Activated B cell treated with CpG ODN at 0.5 μM for 24 hours (primary cell): ENCODE data around the gene SLC12A7. TPM values are rescaled to one million over a fixed set of nuclear protein-coding genes. Genes with fewer than 3 reads are reported as not detected.

Experiments
- ATAC-seq: fragments of 200-7000 bp; cut with Tn5 transposase; one replicate; pipeline ENCODE4 v1.10.0; 2021; ENCODE audit warnings: low read depth, mild to moderate bottlenecking, moderate library complexity
- CTCF ChIA-PET: fragments of 350-600 bp; sonication (Branson Sonifier 250); formaldehyde crosslinking; loops from one replicate; lab custom pipeline; 2021; ENCODE audit warnings: antibody characterized with exemption; lab: Charles Lee
- POLR2A ChIA-PET: fragments of 350-600 bp; sonication (Branson Sonifier 250); formaldehyde crosslinking; loops from one replicate; lab custom pipeline; 2021; ENCODE audit warnings: antibody characterized with exemption; lab: Charles Lee
- DNase-seq: peaks from one replicate; pipeline ENCODE4 v3.0.0; 2022
- H3K27ac Mint-ChIP-seq: one replicate; pipeline ENCODE4 v1.8.0; 2020; ENCODE audit warnings: mixed read lengths
- H3K27me3 Mint-ChIP-seq: one replicate; pipeline ENCODE4 v1.8.0; 2021; ENCODE audit warnings: mixed read lengths
- H3K36me3 Mint-ChIP-seq: one replicate; pipeline ENCODE4 v1.8.0; 2021; ENCODE audit warnings: low read depth, mixed read lengths
- H3K4me1 Mint-ChIP-seq: one replicate; pipeline ENCODE4 v1.8.0; 2021; ENCODE audit warnings: mixed read lengths
- H3K4me3 Mint-ChIP-seq: one replicate; pipeline ENCODE4 v1.8.0; 2020; ENCODE audit warnings: mild to moderate bottlenecking, mixed read lengths
- H3K9me3 Mint-ChIP-seq: one replicate; pipeline ENCODE4 v1.8.0; 2020; ENCODE audit warnings: mixed read lengths
- CTCF ChIP-seq: fragments of 200-600 bp; IDR thresholded peaks from one replicate; pipeline ENCODE4 v1.8.0; 2022; ENCODE audit warnings: antibody characterized with exemption, mild to moderate bottlenecking
- intact Hi-C: fragments of 100-400 bp; cut with micrococcal nuclease; formaldehyde crosslinking; loops from one replicate; pipeline ENCODE4 v1.15.1; 2024
- total RNA-seq: library from RNA; stranded (reverse); gene quantifications from 2 replicates; pipeline ENCODE4 v1.2.3, GENCODE V29; 2022

Gene SLC12A7
- total RNA-seq, 1 donor from 2014 or later, result 23.3 TPM

DNA sequence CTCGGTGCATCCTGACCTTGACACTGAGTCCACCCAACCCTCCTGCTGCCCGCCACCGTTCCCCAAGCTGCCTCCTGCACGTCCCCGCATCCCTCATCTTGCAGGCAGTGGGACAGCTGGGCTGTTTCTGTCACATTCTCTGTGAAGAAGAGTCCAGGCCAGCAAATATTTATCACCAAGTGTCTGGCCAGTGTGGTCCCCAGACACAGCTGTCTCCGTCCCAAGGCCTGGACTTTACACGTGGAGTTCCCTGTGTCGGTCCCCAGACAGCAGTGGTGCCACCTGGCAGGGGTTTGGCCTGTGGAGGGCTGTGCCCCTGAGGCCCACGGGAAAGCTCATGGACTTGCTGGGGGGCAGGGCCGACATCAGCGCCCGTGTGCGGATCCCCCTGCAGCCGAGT, 9.2 kb upstream of the SLC12A7 start:
- intact Hi-C loops, result no loop called here
- Mint-ChIP-seq H3K27me3 (peaks cover 1% of the 10 kb centered on the region), H3K36me3 (no peaks in the 10 kb centered on the region), H3K4me1 (no peaks in the 10 kb centered on the region), H3K4me3 (no peak overlapping the region), H3K9me3 (peaks cover 2% of the 10 kb centered on the region), H3K27ac (no peak overlapping the region)
- no peak for DNase-seq
- CTCF ChIA-PET, result no interaction called here
- no peak for ATAC-seq
- POLR2A ChIA-PET, result no interaction called here
- no peak for TF ChIP-seq CTCF

DNA sequence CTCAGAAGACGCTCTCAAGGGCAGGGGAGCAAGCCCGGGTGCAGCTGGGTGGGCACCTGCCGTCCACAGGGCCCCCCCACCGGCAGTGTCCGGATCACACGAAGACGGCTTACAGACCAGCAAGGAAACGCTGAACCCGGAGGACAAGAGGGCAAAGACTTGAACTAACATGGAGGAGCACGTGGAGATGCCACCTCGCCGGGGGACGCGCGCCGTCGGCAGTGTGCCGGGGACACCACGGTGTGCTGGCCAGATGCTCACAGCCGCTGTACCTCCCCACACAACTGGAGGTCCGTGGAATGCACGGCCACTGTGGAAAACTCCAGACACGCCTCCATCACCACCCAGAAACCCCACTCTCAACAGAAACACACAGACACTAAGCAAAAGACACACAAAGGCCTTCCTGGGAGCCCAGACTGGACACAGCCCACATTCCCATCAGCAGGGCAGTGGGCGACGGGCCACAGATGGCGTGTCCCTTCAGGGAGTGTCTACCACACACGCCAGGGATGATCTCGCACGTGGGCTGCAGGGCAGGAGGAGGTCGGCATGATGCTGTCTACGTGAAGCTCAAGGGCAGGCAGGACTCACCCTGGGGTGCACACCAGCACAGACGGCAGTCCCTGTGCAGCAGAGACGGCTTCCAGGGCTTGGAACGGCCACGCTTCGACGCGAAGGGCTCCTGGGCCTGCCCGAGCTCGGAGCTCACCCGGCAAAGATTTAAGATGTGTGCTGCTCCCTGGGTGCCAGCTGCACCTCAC, 8.6 kb upstream of the SLC12A7 start:
- no peak for DNase-seq
- TF ChIP-seq CTCF, result no peak
- intact Hi-C loops, result no loop called here
- Mint-ChIP-seq H3K27ac (no peak overlapping the region), H3K36me3 (no peaks in the 10 kb centered on the region), H3K27me3 (peaks cover 1% of the 10 kb centered on the region), H3K4me3 (no peak overlapping the region), H3K4me1 (no peaks in the 10 kb centered on the region), H3K9me3 (peaks cover 2% of the 10 kb centered on the region)
- CTCF ChIA-PET, result no interaction called here
- no peak for ATAC-seq
- POLR2A ChIA-PET, result no interaction called here

GRCh38 chr5:1119312-1119831, 7.5 kb upstream of the SLC12A7 start:
- intact Hi-C loops, result no loop called here
- Mint-ChIP-seq H3K36me3 (no peaks in the 10 kb centered on the region), H3K27me3 (peaks cover 1% of the 10 kb centered on the region), H3K4me1 (no peaks in the 10 kb centered on the region), H3K4me3 (no peak overlapping the region), H3K9me3 (no peaks in the 10 kb centered on the region), H3K27ac (no peak overlapping the region)
- POLR2A ChIA-PET, result no interaction called here
- DNase-seq (no peak), ATAC-seq (no peak)
- no peak for TF ChIP-seq CTCF
- CTCF ChIA-PET, result no interaction called here

GRCh38 chr5:1118738-1119137, 6.9 kb upstream of the SLC12A7 start:
- ATAC-seq, result no peak
- ChIA-PET CTCF (no interaction called here), POLR2A (no interaction called here)
- no peak for DNase-seq
- no peak overlapping the region for H3K4me3 Mint-ChIP-seq
- H3K27ac Mint-ChIP-seq, result no peak overlapping the region
- no peak for TF ChIP-seq CTCF
- no peaks in the 10 kb centered on the region for H3K9me3 Mint-ChIP-seq
- H3K36me3 Mint-ChIP-seq, result no peaks in the 10 kb centered on the region
- H3K27me3 Mint-ChIP-seq, result peaks cover 1% of the 10 kb centered on the region
- intact Hi-C loops, result no loop called here
- H3K4me1 Mint-ChIP-seq, result no peaks in the 10 kb centered on the region

- Mint-ChIP-seq H3K4me3 (no peak overlapping the region), H3K27ac (no peak overlapping the region)
- intact Hi-C loops, result no loop called here
These were observed 6.4 kb upstream of the SLC12A7 start for GRCh38 chr5:1118231-1118698.

More at GRCh38 chr5:1118231-1118698, 6.4 kb upstream of the SLC12A7 start:
- Mint-ChIP-seq H3K9me3 (no peaks in the 10 kb centered on the region), H3K4me1 (no peaks in the 10 kb centered on the region), H3K36me3 (no peaks in the 10 kb centered on the region), H3K27me3 (peaks cover 1% of the 10 kb centered on the region)
- POLR2A ChIA-PET, result no interaction called here
- no peak for DNase-seq
- TF ChIP-seq CTCF, result no peak
- CTCF ChIA-PET, result no interaction called here
- ATAC-seq, result no peak
